ENCODE measurements around the gene C3orf22. TPM values are rescaled to one million over a fixed set of nuclear protein-coding genes. Genes with fewer than 3 reads are reported as not detected.

C3orf22 gene
- total and polyA plus RNA-seq, 12 donors = 0.26 TPM; not detected in 11

- no peaks in the 10 kb centered on the region for H3K36me3 ChIP-seq
- peaks cover 2 to 51% (median 30%) of the 10 kb centered on the region in 9 donors for H3K4me1 ChIP-seq
- no peak for ATAC-seq
- TF ChIP-seq, protein P1, sequence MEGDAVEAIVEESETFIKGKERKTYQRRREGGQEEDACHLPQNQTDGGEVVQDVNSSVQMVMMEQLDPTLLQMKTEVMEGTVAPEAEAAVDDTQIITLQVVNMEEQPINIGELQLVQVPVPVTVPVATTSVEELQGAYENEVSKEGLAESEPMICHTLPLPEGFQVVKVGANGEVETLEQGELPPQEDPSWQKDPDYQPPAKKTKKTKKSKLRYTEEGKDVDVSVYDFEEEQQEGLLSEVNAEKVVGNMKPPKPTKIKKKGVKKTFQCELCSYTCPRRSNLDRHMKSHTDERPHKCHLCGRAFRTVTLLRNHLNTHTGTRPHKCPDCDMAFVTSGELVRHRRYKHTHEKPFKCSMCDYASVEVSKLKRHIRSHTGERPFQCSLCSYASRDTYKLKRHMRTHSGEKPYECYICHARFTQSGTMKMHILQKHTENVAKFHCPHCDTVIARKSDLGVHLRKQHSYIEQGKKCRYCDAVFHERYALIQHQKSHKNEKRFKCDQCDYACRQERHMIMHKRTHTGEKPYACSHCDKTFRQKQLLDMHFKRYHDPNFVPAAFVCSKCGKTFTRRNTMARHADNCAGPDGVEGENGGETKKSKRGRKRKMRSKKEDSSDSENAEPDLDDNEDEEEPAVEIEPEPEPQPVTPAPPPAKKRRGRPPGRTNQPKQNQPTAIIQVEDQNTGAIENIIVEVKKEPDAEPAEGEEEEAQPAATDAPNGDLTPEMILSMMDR (IDR thresholded peaks at IDR 0.05) = no peak
- no peaks in the 10 kb centered on the region for H3K9me3 ChIP-seq
- DNase-seq = no peak
- 82 to 92% methylated on average over 7 of the region's 7 CpGs for WGBS, 2 donors
- intact Hi-C loops (cut with DNase I) = loop anchor here in 6 of 10 donors (5.0 to 10.0 kb wide), 4 partner anchors 40 to 1018 kb away; no protein-coding TSS in a partner anchor
- peaks cover 0 to 24% (median 16%) of the 10 kb centered on the region in 7 donors for H3K27me3 ChIP-seq
- no peak overlapping the region for H3K27ac ChIP-seq
- H3K4me3 ChIP-seq = no peak overlapping the region
These were observed 31.7 kb downstream of the C3orf22 start for GRCh38 chr3:126527006-126527405.

DNA sequence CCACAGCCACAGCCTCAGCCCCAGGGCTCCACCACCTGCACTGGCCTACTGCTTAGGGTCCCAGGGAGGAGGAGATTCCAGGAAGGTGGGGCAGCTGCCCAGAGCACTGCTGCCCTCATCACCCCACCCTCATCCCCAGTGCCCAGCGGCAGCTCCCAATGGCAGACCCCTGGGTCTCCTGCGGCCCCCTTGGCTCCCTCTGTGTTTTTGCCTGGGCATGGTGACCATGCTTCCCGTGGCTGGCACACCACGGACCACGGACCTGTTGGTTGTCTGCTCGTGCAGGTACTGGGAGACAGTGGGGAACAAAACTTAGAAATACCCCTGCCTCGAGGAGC lies 32.1 kb downstream of the C3orf22 start:
- intact Hi-C loops (cut with DNase I) = loop anchor here in 6 of 10 donors (5.0 to 10.0 kb wide), 4 partner anchors 41 to 1018 kb away; no protein-coding TSS in a partner anchor
- no peak for DNase-seq
- WGBS, 2 donors = 83 to 87% methylated on average over 7 of the region's 7 CpGs

GRCh38 chr3:126525853-126526667 lies 32.7 kb downstream of the C3orf22 start:
- TF ChIP-seq, protein P1 (IDR thresholded peaks at IDR 0.05) = no peak
- no peak for ATAC-seq
- Histone ChIP-seq H3K9me3 (no peaks in the 10 kb centered on the region), H3K4me1 (peaks cover 2 to 49% (median 30%) of the 10 kb centered on the region in 9 donors), H3K27ac (no peak overlapping the region), H3K36me3 (no peaks in the 10 kb centered on the region), H3K4me3 (no peak overlapping the region), H3K27me3 (peaks cover 0 to 24% (median 16%) of the 10 kb centered on the region in 7 donors)
- no peak for DNase-seq
- WGBS, 2 donors = 83 to 84% methylated on average over 8 of the region's 8 CpGs
- intact Hi-C loops (cut with DNase I) = loop anchor here in 6 of 10 donors (5.0 to 10.0 kb wide), 4 partner anchors 41 to 1019 kb away; no protein-coding TSS in a partner anchor

More for the DNA sequence above, 32.1 kb downstream of the C3orf22 start:
- no peaks in the 10 kb centered on the region for H3K36me3 ChIP-seq
- no peak overlapping the region for H3K4me3 ChIP-seq
- TF ChIP-seq, protein P1 (IDR thresholded peaks at IDR 0.05) = no peak
- peaks cover 2 to 51% (median 30%) of the 10 kb centered on the region in 9 donors for H3K4me1 ChIP-seq
- peaks cover 0 to 24% (median 16%) of the 10 kb centered on the region in 7 donors for H3K27me3 ChIP-seq
- ATAC-seq = no peak
- H3K9me3 ChIP-seq = no peaks in the 10 kb centered on the region
- no peak overlapping the region for H3K27ac ChIP-seq

GRCh38 chr3:126525091-126525852 lies 33.5 kb downstream of the C3orf22 start:
- Histone ChIP-seq H3K36me3 (no peaks in the 10 kb centered on the region), H3K27ac (no peak overlapping the region), H3K9me3 (no peaks in the 10 kb centered on the region), H3K4me3 (peak overlapping the region in 1 of 10 donors; percentile 59), H3K4me1 (peaks cover 2 to 41% (median 22%) of the 10 kb centered on the region in 9 donors), H3K27me3 (peaks cover 0 to 24% (median 16%) of the 10 kb centered on the region in 7 donors)
- DNase-seq = no peak
- no peak for ATAC-seq
- intact Hi-C loops (cut with DNase I) = loop anchor here in 6 of 10 donors (5.0 to 10.0 kb wide), 4 partner anchors 42 to 1020 kb away; no protein-coding TSS in a partner anchor
- TF ChIP-seq, protein P1 (IDR thresholded peaks at IDR 0.05) = no peak
- 77 to 83% methylated on average over 12 of the region's 12 CpGs for WGBS, 2 donors

Data from heart right ventricle (tissue), 16 donors.